ENCODE results near the gene TUBB.
"Not testable (repeated sequence)": the region's sequence is repeated elsewhere in the genome, so short reads cannot be mapped to it uniquely, and the experiment has no call there.

TUBB gene

DNA sequence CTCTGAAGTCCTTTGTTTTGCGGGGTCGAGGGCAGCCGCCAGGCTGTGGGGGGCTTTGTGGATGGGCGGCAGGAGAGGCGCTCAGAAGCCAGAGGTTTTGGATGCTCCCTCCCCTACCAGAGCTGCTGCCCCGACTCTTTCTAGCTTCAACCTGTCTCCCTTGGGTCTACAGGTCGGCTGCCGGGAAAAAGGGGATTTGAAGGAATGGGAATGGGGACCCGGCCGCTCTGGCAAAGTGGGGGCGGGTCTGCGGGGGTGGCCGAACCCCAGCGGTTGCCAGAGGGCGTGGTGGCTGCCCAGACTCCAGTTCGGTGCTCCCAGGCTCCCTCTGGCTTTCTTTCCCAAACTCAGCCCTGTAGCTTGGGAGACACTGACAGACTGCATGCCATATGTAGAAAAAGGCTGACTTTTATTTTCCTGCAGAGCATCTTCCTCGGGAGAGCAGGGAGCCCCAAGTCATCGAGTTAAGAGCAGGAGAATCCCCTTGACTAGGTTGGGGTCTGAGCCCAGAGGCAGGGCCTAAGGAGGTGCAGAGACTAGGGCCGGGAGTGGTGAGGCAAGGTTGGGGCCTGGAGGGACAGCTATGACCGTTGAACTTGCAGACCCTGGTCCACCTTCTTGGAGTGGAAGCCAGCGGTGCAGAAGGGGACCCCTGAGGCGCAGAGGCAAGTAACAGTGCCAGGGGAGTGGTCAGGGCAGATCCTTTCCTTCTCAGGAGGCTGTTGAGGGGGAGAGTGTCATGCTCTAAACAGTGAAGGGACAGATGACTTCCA, 32.3 kb upstream of the TUBB start:
- peak in 1 of 2 experiments; percentile 58 for DNase-seq

DNA sequence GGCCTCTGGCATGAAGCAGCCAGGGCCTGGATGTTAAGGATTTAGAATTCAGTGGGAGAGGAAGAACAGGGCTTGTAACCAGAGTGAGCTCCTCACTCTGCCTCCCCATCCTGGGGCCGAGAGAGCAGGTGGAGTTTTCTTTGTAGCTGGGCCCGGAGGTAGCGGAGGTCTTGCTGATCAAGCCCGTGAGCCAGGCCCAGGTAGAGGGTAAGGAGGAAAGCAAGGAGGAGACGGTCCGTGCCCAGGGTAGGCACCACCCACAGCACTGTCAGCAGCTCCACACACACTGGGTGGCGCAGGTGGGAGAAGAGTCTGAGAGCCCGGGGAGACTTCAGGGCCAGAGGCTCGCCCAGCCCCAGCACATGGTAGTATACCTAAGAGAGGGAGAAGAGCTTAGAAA, 31.6 kb upstream of the TUBB start:
- DNase-seq, result no peak

DNA sequence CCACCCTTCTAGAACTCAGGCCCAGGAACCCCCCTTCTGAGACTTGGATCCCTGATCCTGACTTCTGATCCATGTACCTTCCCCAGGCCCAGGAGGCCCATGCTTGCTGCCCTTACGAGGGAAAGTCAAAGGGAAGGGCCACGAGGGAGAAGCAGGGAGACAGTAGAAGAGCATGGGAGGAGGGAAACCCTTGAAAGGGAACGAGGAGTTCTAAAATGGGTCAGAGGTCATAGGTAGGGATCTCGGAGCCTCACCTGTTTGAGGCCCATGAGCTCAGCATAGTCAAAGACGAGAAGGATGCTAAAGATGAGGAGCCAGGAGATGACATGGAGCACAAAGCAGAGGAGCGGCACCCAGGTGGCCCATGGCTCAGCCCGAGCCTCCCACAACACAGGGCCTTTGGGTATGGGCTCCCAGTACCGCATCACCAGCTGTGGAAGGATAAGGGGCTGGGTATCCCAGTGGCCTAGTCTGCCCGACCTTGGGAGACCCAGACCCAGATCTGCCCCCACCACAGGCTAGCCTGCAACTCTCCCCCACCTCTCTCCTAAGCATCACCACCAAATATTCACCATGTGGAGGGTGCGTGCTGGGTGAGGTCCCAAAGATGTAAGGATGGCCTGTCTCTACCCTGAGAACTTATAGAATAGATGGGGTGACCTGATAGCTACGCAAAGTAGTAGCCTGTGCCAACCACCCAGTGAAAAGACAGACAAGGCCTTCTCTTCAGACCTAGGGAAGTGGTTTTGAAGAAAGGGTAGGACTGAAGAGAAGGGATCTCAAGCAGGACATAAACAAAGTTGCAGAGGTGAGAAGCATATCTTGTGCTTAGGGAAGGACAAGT, 30.9 kb upstream of the TUBB start:
- no peak for DNase-seq

DNA sequence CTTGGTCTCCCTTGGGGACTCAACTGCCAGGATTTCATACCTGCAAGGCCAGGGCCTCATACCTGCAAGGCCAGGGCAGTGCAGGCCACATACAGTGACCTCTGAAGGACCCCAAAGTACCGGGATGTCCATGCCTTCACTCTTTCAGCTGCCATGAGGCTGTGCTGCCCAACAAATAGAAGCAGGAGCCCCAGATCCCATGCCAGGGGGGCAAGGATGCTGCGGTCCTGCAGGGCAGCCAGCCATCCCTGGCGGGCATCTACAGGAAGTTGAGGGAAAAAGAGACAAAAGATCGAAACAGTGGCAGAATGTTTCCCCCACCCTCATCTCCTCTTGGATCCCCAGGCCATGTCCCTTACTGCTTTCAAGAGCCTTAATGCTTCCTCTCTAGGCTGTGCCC, 30.2 kb upstream of the TUBB start:
- DNase-seq, result no peak

DNA sequence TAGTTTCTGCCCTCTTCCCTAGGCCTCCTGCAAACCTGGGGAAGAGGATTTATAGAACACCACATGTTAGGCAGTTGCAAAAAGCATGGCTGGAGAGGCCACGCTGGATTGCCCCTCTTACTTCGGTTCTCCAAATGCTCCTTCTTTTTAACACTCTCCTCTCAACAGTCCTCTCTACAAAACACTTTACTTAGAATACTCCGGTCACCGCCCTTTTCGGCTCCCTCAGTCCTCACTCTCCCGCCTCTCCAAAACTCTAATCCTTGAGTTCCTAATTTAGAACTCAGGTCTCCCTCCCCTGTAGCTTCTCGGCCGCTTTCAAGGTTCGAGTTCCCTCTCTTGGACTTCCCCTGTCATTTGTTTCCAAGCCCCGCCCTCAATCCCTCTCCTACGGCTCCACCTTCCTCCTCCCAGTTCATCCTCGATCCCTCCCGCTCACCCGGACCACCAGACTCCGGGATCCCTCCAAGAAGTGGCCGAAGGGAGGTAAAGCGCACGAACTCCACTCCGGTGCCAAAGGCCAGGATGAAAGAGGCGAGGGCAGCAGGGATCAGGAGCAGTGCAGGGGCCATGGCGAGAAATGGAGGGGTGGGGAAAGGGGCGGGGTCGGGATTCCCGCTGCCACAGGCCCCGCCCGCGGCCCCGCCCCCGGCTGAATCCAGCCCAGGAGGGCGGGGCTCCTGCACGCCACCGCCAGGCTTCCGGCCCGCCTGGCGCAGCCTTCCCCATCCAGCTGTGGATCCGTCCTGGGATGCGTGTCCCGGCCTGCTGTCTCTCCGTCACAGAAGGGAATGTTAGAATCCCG, 29.5 kb upstream of the TUBB start, which contains the start of gene NRM:
Gene NRM, minus strand, starts transcription at position 582 of the 805 bp plus-strand sequence. Its CDS starts 10 bp downstream, at position 572.
- peak; percentile 78 to 89 for DNase-seq

DNA sequence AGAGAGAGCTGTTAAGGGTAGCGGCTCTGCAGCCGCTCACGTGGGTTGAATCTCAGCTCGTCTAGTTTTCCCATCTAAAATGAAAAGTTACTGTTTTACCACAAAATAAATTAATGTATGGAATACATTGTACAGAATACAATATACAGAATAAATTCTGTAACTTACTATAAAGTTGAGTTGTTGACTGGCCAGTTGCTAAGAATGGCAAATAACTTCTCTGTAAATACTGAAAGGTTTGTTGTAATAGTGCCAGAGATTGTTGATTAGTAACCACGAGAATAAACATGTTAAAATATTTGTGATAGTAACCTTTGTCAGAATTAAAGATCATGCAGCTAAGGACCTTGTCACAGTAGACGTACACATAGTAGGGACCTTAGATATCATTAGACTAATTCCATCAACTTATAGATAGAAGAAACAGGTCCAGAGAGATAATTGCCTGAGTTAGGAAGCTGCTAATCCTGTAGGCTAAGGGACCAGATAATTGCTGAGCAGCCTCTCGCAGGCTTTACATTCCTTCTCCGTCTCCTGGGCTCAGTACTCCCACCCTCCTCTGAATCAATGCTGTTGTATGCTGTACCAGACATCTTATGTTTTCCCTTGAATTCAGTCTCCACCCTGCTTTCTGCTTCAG, 28.8 kb upstream of the TUBB start:
- DNase-seq, result no peak

DNA sequence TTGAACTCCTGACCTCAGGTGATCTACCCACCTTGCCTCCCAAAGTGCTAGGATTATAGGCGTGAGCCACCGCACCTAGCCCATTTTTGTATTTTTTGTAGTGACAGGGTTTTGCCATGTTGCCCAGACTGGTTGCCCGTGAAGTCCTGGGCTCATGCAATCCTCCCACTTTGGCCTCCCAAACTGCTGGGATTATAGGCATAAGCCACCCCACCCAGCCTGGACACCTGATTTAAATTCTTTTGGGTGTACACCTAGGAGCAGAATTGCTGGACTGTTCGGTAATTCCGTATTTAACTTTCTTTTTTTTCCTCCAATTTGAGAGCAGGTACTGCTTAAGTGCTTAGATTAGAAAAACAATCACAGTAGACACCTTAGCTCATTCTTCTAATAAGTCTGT, 23.7 kb upstream of the TUBB start:
- DNase-seq, result no peak

DNA sequence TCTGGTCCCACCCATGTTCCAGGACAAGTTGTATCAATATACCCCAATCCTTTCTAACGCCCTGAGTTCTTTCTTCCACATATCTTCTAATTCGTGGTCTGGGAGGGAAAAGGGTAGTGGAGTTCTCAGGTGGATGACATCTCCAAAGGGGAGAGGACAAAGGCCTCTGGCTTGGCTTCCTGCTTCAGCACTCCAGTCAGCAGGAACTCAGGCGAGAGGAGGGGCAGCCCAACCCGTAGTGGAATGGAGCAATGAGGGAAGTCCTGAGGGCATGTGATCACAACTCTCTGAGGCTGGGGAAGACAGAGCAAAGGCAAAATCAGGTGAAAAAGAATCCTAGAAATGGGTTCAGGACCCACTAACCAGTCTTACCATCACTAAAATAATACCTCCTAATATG, 19.8 kb upstream of the TUBB start:
- no peak for DNase-seq

DNA sequence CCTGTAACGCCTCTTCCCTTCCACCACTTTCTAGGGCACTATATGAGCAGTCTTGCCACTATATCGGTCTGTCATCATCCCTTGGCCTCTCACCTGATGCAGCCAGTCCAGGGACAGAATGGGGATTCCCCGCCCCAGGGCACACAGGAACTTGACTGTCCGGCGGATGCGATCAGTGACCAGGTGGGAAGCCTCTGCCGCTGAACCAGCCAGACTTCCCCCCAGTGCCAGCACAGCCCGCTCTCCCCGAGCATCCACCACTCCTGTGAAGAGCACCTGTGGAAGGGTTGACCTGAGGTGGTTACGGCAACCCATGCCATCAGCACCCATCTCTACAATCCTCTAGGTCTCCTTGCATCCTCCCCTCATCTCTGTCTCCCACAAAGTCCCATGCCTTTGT, 17.1 kb upstream of the TUBB start:
- no peak for DNase-seq

DNA sequence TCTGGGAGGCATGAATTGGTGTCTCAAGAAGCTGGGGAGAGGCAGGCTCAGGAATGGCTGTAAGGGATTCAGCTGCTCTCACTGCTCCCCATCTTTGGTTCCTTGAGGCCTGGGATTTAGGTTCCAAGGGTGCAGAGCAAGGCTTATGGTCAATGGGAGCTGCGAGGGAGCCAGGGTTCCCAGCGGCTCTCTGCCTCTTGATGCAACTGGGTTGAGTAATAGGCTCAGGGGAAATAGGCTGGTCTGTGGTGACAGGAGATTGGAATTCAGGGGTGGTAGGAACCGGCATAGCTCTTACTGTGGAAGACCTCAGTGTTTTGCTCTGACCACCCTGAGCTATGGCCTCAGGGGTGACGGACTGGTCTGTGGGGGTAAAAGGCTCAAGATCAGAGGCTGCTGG, 16.3 kb upstream of the TUBB start:
- no peak for DNase-seq

DNA sequence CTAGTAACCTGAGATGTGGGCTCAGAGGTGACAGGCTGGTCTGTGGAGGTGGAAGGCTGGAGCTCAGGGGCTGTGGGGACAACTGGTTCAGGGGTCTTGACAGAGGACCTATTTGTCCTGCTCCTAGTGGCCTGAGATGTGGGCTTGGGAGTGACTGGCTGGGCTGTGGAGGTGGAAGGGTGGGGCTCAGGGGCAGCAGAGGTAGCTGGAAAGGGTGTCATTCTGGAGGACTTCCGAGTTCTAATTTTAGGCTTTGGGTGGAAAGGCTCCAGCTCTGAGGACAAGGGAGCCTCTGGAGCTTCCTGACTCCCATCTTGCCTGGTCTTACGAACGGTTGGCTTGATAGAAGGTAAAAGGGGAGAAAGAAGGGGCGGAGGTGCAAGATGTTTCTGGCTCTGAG, 14.5 kb upstream of the TUBB start:
- DNase-seq, result no peak

DNA sequence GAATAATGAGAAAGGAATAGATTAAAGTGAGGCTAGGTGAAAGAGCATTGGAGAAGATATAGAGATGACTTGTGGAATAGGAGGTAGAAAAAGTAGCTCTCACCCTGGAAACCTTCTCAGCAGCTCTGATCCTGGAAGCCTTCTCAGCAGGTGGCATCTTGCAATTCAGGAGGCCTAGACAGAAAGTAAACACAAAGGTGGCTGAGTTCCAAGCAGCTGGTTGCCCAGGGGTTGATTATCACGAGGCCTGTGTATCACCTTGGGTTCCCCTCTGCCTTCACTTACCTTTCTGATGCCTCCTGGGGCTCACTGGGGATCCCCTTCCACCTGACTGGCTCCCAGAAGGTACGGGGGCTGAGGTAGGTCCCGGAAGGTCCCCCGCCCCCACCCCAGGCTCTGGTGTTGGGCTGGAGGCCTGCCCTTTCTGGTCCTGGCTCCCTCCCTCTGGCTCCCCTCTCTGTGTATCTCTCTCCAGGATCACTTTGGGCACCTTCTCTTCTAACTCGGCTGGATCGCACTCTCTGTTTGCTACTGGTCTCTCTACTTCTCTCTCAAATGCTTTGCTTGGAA, 12.8 kb upstream of the TUBB start:
- DNase-seq, result no peak

DNA sequence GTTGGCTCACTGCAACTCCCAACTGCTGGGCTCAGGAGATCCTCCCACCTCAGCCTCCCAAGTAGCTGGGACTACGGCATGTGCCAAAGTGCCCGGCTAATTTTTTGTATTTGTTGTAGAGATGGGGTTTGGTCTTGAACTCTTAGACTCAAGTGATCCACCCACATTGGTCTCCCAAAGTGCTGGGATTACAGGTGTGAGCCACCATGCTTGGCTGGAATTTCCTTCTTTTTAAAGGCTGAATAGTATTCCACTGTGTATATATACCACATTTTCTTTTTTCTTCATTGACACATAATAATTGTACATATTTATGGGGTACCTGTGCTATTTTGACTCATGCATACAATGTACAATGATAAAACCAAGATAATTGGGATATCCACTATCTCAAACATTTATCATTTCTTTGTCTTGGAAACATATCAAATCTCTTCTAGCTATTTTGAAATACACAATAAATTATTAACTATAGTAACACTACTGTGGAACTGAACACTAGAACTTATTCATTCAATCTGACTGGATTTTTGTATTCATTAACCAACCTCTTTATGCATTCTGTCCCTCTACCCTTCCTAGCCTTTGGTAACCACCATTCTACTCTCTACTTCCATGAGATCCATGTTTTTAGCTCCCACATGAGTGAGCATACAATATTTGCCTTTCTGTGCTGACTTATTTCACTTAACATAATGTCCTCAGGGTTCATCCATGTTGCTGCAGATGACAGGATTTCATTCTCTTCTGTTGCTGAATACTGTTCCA, 10.9 kb upstream of the TUBB start:
- no peak for DNase-seq

DNA sequence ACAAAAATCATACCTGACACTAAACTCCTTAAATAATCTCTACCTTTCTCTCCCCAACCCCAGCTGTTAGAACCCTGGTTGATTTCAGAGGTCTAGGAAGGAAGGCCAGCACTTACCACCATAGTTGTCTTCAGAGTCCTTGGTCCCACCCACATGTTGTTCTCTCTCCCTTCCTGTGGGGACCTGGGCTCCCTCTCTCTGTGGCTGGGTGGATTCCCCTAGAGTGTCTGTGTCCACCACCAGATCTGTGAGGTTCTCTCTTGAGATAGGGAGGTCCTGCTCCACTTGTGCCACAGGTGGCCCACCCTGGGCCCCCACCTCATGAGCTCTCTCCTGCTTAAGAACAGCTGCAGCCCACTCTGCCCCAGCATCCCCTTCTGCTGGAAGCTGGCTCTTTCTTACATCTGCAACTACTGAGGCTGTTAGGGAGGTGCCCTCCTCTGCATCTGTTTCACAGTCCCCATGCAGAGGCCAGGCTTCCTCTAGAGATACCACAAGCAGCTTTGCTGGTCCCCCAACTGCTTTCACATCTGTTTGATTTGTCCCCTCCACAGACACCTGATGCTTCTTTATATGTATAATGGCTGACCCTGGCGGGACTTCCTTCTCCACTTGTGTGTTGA, 8.3 kb upstream of the TUBB start:
- DNase-seq, result no peak

DNA sequence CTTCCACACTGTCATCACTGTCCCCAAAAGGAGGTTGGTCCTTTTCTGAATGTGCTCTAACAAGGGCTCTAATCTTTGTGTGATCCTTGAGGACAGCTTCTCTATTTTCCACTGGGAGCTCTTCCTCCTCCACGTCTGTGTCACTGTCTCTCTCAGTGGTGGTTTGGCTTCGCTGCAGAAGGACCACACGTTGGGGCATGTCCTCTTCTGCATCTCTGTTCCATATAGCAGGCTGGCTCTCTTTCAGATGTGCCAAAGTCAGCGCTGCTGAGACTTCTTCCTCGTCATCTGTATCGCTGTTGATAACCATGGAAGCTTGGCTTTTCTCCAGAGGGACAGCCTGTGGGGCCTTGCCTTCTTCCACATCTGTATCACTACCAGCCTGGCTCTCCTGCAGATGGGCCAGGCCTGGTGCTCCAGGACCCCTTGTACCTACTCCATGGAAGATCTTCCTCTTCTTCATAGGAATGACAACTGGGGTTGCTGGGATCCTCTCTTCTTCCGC, 7.7 kb upstream of the TUBB start:
- no peak for DNase-seq

DNA sequence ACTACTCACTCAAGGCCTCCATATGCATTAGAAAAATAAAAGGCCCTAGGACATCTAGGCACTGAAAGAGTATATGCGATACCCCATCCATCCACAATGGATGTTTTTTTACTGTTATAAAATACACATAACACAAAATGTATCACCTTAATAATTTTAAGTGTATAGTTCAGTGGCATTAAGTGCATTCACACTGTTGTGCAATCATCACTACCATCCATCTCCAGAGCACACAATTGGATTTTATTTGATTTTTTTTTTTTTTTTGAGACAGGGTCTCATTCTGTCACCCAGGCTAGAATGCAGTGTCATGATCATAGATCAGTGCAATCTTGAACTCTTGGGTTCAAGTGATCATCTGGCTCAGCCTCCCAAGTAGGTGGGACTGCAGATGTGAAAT, 5.9 kb upstream of the TUBB start:
- no peak for DNase-seq

DNA sequence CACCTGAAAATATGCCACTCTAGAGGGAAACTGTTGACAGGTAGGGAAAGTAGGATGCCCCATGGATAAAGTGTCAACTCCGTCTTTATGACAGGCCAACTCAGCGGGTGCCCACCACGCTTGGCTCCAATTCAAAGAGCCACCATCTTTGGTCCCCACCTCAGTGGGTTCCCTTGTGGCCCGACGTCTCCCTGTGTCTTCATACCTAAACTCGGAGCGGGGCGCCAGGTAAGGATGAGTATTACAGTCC, 3.3 kb upstream of the TUBB start:
- no peak for DNase-seq

DNA sequence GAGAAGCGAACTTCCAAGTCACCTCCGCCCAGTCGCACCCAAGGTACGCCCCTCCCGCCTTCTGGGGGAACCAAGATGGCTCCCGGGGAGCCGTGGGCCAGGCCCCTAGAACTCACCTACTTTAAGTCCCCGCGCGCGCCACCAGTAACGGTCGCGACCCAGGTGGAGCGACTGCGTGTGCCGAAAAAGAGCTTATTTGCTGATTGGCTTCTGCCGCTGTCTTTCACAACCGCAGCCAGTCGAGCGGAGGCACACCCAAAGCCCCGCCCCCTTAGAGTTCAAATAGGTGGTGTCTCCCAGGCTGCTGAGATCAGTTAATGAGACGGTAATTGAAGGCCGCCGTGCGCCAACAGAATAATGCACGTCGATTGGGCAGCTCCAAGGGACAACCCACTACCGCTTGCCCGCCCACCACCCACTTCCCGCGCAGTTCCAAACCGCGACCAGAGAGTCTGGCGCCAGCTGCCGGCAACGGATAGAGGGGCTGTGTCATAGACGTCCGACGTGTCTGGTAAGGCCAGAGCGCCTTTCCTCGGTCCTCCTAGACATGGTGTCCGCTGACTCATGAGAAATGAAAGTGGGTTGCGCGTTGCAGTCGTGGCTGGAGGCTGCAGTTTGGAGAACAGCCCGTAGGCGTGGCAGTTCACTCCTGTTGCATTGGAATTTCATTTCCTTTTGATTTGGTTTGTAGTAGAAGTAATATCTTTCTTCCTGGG, 2.9 kb upstream of the TUBB start, which contains the start of gene MDC1:
Gene MDC1, minus strand, starts transcription at position 153 of the 716 bp plus-strand sequence. CDS start 2,106 bp downstream, outside the sequence.
- DNase-seq, result peak; percentile 100

DNA sequence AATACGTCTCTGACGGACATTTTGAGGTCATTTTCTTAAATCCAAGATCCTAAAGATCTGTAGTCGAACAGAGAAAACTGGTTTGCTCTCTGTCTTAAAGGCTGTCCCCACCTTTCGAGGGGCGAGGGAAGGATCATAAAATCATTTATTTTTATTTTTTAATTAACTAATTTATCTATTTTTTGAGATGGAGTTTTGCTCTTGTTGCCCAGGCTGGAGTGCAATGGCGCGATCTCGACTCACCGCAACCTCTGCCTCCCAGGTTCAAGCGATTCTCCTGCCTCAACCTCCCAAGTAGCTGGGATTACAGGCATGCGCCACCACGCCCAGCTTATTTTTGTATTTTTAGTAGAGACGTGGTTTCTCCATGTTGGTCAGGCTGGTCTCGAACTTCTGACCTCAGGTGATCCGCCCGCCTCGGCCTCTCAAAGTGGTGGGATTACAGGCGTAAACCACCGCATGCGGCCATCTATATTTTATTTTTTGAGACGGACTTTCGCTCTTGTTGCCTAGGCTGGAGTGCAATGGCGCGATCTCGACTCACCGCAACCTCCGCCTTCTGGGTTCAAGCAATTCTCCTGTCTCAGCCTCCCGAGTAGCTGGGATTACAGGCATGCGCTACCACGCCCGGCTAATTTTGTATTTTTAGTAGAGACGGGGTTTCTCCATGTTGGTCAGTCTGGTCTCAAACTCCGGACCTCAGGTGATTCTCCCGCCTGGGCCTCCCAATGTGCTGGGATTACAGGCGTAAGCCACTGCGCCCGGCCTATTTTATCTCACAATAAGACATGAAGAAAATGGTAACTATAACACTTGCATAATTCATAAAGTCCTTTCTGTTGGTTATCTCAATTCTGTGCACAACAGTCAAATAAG, 2.1 kb upstream of the TUBB start:
- DNase-seq, result not testable (repeated sequence)

Measured in SW 1271 (cell line).